Endothelial cell of umbilical vein (primary cell): ENCODE results near the gene BNC2. TPM values are rescaled to one million over a fixed set of nuclear protein-coding genes. Genes with fewer than 3 reads are reported as not detected.

ENCODE experiments used
- BruUV-seq: library from RNA; stranded (reverse); fragments of 400-500 nt; replicated peaks from 2 replicates; lab custom pipeline; 2021; lab: Mats Ljungman, UMichigan
- CTCF ChIA-PET: fragments of 300-600, 350-600 bp; sonication (Branson Sonifier 250); formaldehyde crosslinking; loops from one replicate; lab custom pipeline; 2021; ENCODE audit warnings: antibody characterized with exemption, inconsistent platforms; lab: Charles Lee
- POLR2A ChIA-PET: fragments of 300-600, 350-600 bp; sonication (Branson Sonifier 250); formaldehyde crosslinking; loops from one replicate; lab custom pipeline; 2021; ENCODE audit warnings: antibody characterized with exemption, inconsistent platforms; lab: Charles Lee
- DNase-seq: peaks from one replicate; pipeline ENCODE4 v3.0.0-alpha.2; 2011; ENCODE audit warnings: low read depth, low spot score
- FAIRE-seq: peaks from 2 replicates; lab custom pipeline; 2011; peaks lifted over from hg19 to GRCh38; lab: Jason Lieb, UNC
- H2AFZ ChIP-seq: 2 replicates; pipeline ENCODE4 v1.6.0; 2012; ENCODE audit warnings: low read depth, low read length, control low read depth, inconsistent platforms
- H3K27ac ChIP-seq: 2 replicates; pipeline ENCODE4 v1.5.1; 2011; ENCODE audit warnings: low read depth, mild to moderate bottlenecking, control low read depth, low read length, moderate library complexity; ENCODE audit not compliant: insufficient read depth
- H3K27me3 ChIP-seq, 2 experiments: 2 replicates each; pipeline versions ENCODE4 v1.6.0 to v1.6.1; 2011; ENCODE audit warnings: low read length in 2 of 2, mixed read lengths in 1 of 2; ENCODE audit not compliant: control insufficient read depth in 2 of 2, insufficient read depth in 2 of 2
- H3K36me3 ChIP-seq, 2 experiments: 2 replicates in 1 of 2; 3 replicates in 1 of 2; pipeline ENCODE4 v1.5.1; 2011; ENCODE audit warnings: low read length in 2 of 2, mild to moderate bottlenecking in 1 of 2, moderate library complexity in 1 of 2; ENCODE audit not compliant: control insufficient read depth in 2 of 2, insufficient read depth in 2 of 2; ENCODE audit errors: extremely low read depth in 1 of 2
- H3K4me1 ChIP-seq: 3 replicates; pipeline ENCODE4 v1.5.1; 2011; ENCODE audit warnings: mild to moderate bottlenecking, low read length; ENCODE audit not compliant: control insufficient read depth, insufficient read depth; ENCODE audit errors: extremely low read depth
- H3K4me2 ChIP-seq: 2 replicates; pipeline ENCODE4 v1.6.1; 2011; ENCODE audit warnings: low read length, control low read depth, mixed read lengths; ENCODE audit not compliant: insufficient read depth
- H3K4me3 ChIP-seq, 3 experiments: fragments of 200-600 bp in 1 of 3; sonication (generic), shearing (Covaris generic) in 1 of 3; replicated peaks in 1 of 3; 2 replicates each; pipeline ENCODE4 v1.5.1; 2011 to 2016; ENCODE audit warnings: control low read depth in 3 of 3, low read length in 3 of 3, mild to moderate bottlenecking in 2 of 3, inconsistent platforms in 1 of 3, low read depth in 1 of 3, moderate library complexity in 1 of 3; ENCODE audit not compliant: insufficient read depth in 1 of 3
- H3K79me2 ChIP-seq: 2 replicates; pipeline ENCODE4 v1.6.0; 2012; ENCODE audit warnings: low read length, inconsistent platforms; ENCODE audit not compliant: control insufficient read depth, insufficient read depth
- H3K9ac ChIP-seq: replicated peaks from 2 replicates; pipeline ENCODE3; 2011; ENCODE audit warnings: low read length, control low read depth; ENCODE audit not compliant: insufficient read depth; ENCODE audit errors: extremely low read depth
- H3K9me1 ChIP-seq: replicated peaks from 3 replicates; pipeline ENCODE4 v1.6.0; 2011; ENCODE audit warnings: mild to moderate bottlenecking, low read length; ENCODE audit not compliant: control insufficient read depth, insufficient read depth; ENCODE audit errors: extremely low read depth
- H3K9me3 ChIP-seq: replicated peaks from 2 replicates; pipeline ENCODE4 v1.5.1; 2012; ENCODE audit warnings: low read length, inconsistent platforms; ENCODE audit not compliant: control insufficient read depth, insufficient read depth
- H4K20me1 ChIP-seq: replicated peaks from 2 replicates; pipeline ENCODE3; 2011; ENCODE audit warnings: mild to moderate bottlenecking, low read length; ENCODE audit not compliant: control insufficient read depth, insufficient read depth; ENCODE audit errors: extremely low read depth
- CTCF ChIP-seq, 2 donors: IDR thresholded peaks; 1 replicate in 1 of 2; 2 replicates in 1 of 2; pipeline ENCODE4 v1.5.1; 2011; ENCODE audit warnings: low read length in 2 of 2, mild to moderate bottlenecking in 2 of 2, moderate library complexity in 2 of 2, control low read depth in 1 of 2, inconsistent platforms in 1 of 2, low read depth in 1 of 2; ENCODE audit not compliant: insufficient read depth in 1 of 2; ENCODE audit errors: extremely low read depth in 1 of 2
- EZH2 ChIP-seq: IDR thresholded peaks from 2 replicates; pipeline ENCODE4 v1.6.1; 2012; ENCODE audit warnings: borderline replicate concordance, low read depth, mild to moderate bottlenecking, moderate library complexity, low read length, inconsistent platforms; ENCODE audit not compliant: severe bottlenecking
- FOS ChIP-seq: IDR thresholded peaks from 2 replicates; pipeline ENCODE4 v1.6.1; 2011; ENCODE audit warnings: mild to moderate bottlenecking, low read length, moderate library complexity, borderline replicate concordance; ENCODE audit not compliant: insufficient read depth
- GATA2 ChIP-seq: IDR thresholded peaks from 2 replicates; pipeline ENCODE4 v1.7.0; 2011; ENCODE audit warnings: low read depth, mild to moderate bottlenecking, moderate library complexity, mixed read lengths, low read length; ENCODE audit not compliant: insufficient read length, insufficient read depth
- JUN ChIP-seq: IDR thresholded peaks from 2 replicates; pipeline ENCODE4 v1.6.1; 2011; ENCODE audit warnings: borderline replicate concordance, low read depth; ENCODE audit not compliant: insufficient read length, insufficient read depth
- MAX ChIP-seq: IDR thresholded peaks from 2 replicates; pipeline ENCODE4 v1.6.1; 2011; ENCODE audit not compliant: insufficient read depth, insufficient read length
- MYC ChIP-seq: IDR thresholded peaks from one replicate; pipeline ENCODE4 v1.6.1; 2011; ENCODE audit warnings: mild to moderate bottlenecking, low read depth, low read length
- POLR2A ChIP-seq: IDR thresholded peaks from 2 replicates; pipeline ENCODE4 v1.6.1; 2012; ENCODE audit warnings: low read depth, mild to moderate bottlenecking, control low read depth, low read length
- POLR2AphosphoS5 ChIP-seq: IDR thresholded peaks from 2 replicates; pipeline ENCODE4 v1.6.1; 2012; ENCODE audit warnings: low read depth, mild to moderate bottlenecking, control low read depth, low read length, moderate library complexity; ENCODE audit not compliant: insufficient read depth
- dilution Hi-C: fragments of 300-500 bp; cut with MboI; formaldehyde crosslinking; loops from one replicate; pipeline ENCODE4 v1.15.0; 2019; ENCODE audit warnings: low sequenced_read_pairs; ENCODE audit not compliant: extremely low pct_ligation_motif_present
- intact Hi-C: fragments of 100-400 bp; cut with micrococcal nuclease; formaldehyde crosslinking; loops from one replicate; pipeline ENCODE4 v1.10.0; 2022
- polyA plus RNA-seq, 4 experiments: library from polyadenylated mRNA; depleted of rRNA in 3 of 4; stranded (reverse) in 3 of 4; unstranded in 1 of 4; fragments of >200 nt; gene quantifications; 2 replicates each; pipeline versions ENCODE4 v1.2.1 to v1.2.3, GENCODE V29; 2011 to 2012; ENCODE audit warnings: missing spikeins in 1 of 4
- total RNA-seq: library from RNA; stranded (reverse); gene quantifications from 2 replicates; pipeline ENCODE4 v1.2.3, GENCODE V29; 2021

BNC2 gene
- total and polyA plus RNA-seq, 2 donors (not counting 3 experiments of a cell fraction or from before 2014, with no cell fraction given) = 12.1 to 34.3 TPM

GRCh38 chr9:16591092-16591491 lies 279.4 kb downstream of the BNC2 start:
- Histone ChIP-seq H3K79me2 (no peaks in the 10 kb centered on the region), H3K4me3 (no peak overlapping the region), H3K4me1 (no peaks in the 10 kb centered on the region), H3K9ac (no peak overlapping the region), H3K27me3 (no peaks in the 10 kb centered on the region), H3K36me3 (no peaks in the 10 kb centered on the region), H3K4me2 (no peak overlapping the region), H3K9me1 (no peaks in the 10 kb centered on the region), H2AFZ (no peak overlapping the region), H4K20me1 (no peaks in the 10 kb centered on the region), H3K27ac (no peak overlapping the region), H3K9me3 (no peaks in the 10 kb centered on the region)
- dilution Hi-C loops = no loop called here
- BruUV-seq = no TSS peak
- ChIA-PET POLR2A (no interaction called here), CTCF (no interaction called here)
- intact Hi-C loops = no loop called here
- no peak for FAIRE-seq
- TF ChIP-seq FOS = no peak
- no peak for DNase-seq

GRCh38 chr9:16585591-16585990 lies 284.9 kb downstream of the BNC2 start:
- CTCF ChIA-PET = interaction anchor here (0.6 kb wide), 1 partner anchor 141 kb away, joined by 3 read pairs; no protein-coding TSS in a partner anchor
- no peak overlapping the region for H3K27ac ChIP-seq
- H3K9me3 ChIP-seq = no peaks in the 10 kb centered on the region
- peaks cover 0 to 2% of the 10 kb centered on the region in 2 experiments for H3K36me3 ChIP-seq
- H3K4me1 ChIP-seq = no peaks in the 10 kb centered on the region
- POLR2A ChIA-PET = no interaction called here
- H3K4me2 ChIP-seq = no peak overlapping the region
- H3K9me1 ChIP-seq = no peaks in the 10 kb centered on the region
- H3K4me3 ChIP-seq = no peak overlapping the region
- no peaks in the 10 kb centered on the region for H3K27me3 ChIP-seq
- H2AFZ ChIP-seq = no peak overlapping the region
- H3K9ac ChIP-seq = no peak overlapping the region
- TF ChIP-seq MAX (no peak), CTCF (IDR thresholded peaks at IDR 0.05; ENCODE audit: extremely low read depth in 1 of 2, insufficient read depth in 1 of 2, low read depth in 1 of 2, low read length in 2 of 2) (no peak), GATA2 (no peak), POLR2AphosphoS5 (no peak), EZH2 (no peak), JUN (no peak), MYC (no peak), FOS (no peak), POLR2A (no peak)
- H4K20me1 ChIP-seq = no peaks in the 10 kb centered on the region
- dilution Hi-C loops (no loop called here), intact Hi-C loops (no loop called here)
- DNase-seq (no peak), FAIRE-seq (no peak)
- no TSS peak for BruUV-seq
- no peaks in the 10 kb centered on the region for H3K79me2 ChIP-seq
